ENCODE measurements around the gene PHLPP1.

DNA sequence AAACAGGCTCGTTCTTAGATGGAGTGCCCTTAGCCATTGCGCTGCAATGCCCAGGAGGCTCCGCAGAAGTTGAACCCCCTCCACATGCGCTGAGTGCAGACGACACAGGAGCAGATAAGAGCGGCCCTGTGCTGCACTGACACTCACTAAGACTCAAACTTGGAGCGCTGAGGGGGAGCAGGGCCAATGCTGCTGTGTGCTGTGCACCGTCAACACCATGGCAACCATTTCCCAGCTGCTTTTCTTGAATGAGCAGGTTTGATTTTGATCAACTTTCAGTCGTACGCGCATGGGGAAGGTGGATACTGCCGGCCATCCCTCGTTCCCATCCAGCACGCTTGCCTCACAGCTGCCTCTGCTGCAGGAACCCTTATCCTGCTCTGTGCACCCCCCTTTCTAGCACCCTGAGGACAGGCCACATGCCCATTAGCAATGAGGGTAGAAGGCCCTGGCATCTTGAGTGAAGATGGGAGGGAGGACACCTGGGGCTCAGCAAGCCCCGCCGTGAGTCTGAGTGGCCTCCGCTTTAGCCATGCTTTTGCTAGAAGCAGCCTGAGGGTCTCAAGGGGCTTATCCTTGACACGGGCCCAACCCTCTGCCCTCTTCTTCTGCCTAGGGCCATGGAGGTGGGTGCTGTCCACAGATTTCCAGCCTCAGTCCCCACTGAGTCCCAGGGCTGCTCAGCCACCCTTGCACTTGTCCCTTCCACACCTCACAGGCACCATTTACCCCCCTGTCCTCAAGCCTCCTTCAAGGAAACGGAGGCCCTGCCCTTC, 271.9 kb downstream of the PHLPP1 start:
- TF ChIP-seq CTCF (IDR thresholded peaks at IDR 0.05), result no peak
- no peak for TF ChIP-seq POLR2A (IDR thresholded peaks at IDR 0.05)

All from Peyer's patch (tissue), 4 donors.